Mucosa of descending colon (tissue), 3 donors: ENCODE data around the gene KCNK17. TPM values are rescaled to one million over a fixed set of nuclear protein-coding genes. Genes with fewer than 3 reads are reported as not detected.

Source experiments
- ATAC-seq: fragments of 200-7000 bp; cut with Tn5 transposase; one replicate; pipeline ENCODE4 v1.9.1; 2020; ENCODE audit warnings: mild to moderate bottlenecking, moderate library complexity
- DNase-seq, 3 donors: peaks; one replicate each; pipeline ENCODE4 v3.0.0-alpha.2; 2020
- H3K36me3 ChIP-seq: fragments of 200-600 bp; one replicate; pipeline ENCODE4 v1.8.0; 2021; ENCODE audit warnings: low read depth, mild to moderate bottlenecking
- H3K4me1 ChIP-seq: fragments of 200-600 bp; one replicate; pipeline ENCODE4 v1.8.0; 2021; ENCODE audit warnings: low read depth, mild to moderate bottlenecking
- H3K4me3 ChIP-seq: fragments of 200-600 bp; one replicate; pipeline ENCODE4 v1.8.0; 2021; ENCODE audit warnings: mild to moderate bottlenecking
- H3K9me3 ChIP-seq: fragments of 200-600 bp; one replicate; pipeline ENCODE4 v1.8.0; 2021; ENCODE audit warnings: mild to moderate bottlenecking
- CTCF ChIP-seq: fragments of 200-600 bp; IDR thresholded peaks from one replicate; pipeline ENCODE4 v1.8.0; 2022; ENCODE audit warnings: antibody characterized with exemption, mild to moderate bottlenecking
- intact Hi-C, 2 donors: fragments of 100-400 bp; cut with DNase I in 1 of 2; cut with micrococcal nuclease in 1 of 2; formaldehyde crosslinking; loops; one replicate each; pipeline versions ENCODE4 v1.11.0 to v1.11.1; 2022; cut with DNase I, micrococcal nuclease
- total RNA-seq, 3 donors: library from RNA; stranded (reverse); fragmentation: NEBNext Ultra II Directional in 2 of 3; extraction: Animal tissue kit (Norgen Biotek cat#: 25700) in 2 of 3; gene quantifications; one replicate each; pipeline versions ENCODE4 v1.2.1 to v1.2.4, GENCODE V29; 2021 to 2023
- donor health status: DM: no; HTN: no; CAD: no; lungs with moderate emphysema.
- donor health status: DM: no; HTN: no; CAD: no.
- donor health status: DM: no; HTN: yes; CAD: no.

KCNK17 gene
- total RNA-seq, 3 donors from 2014 or later: 0.24 to 0.63 TPM; not detected in 1

- no peaks in the 10 kb centered on the region for H3K36me3 ChIP-seq
- peaks cover 24% of the 10 kb centered on the region for H3K4me1 ChIP-seq
- intact Hi-C loops: no loop called here
- peak; percentile 99 for ATAC-seq
- H3K4me3 ChIP-seq: no peak overlapping the region
- DNase-seq: peak in 1 of 3 donors; percentile 55
- no peak for TF ChIP-seq CTCF
- no peaks in the 10 kb centered on the region for H3K9me3 ChIP-seq
Measured at GRCh38 chr6:39266375-39266774, 47.8 kb downstream of the KCNK17 start.

- Histone ChIP-seq H3K4me3 (no peak overlapping the region), H3K4me1 (peaks cover 24% of the 10 kb centered on the region), H3K9me3 (no peaks in the 10 kb centered on the region), H3K36me3 (no peaks in the 10 kb centered on the region)
- no peak for DNase-seq
- ATAC-seq: no peak
- no peak for TF ChIP-seq CTCF
- intact Hi-C loops: no loop called here
Measured at GRCh38 chr6:39263303-39264037, 50.7 kb downstream of the KCNK17 start.

GRCh38 chr6:39261751-39262150 is 52.5 kb downstream of the KCNK17 start:
- Histone ChIP-seq H3K9me3 (no peaks in the 10 kb centered on the region), H3K4me1 (peaks cover 14% of the 10 kb centered on the region), H3K36me3 (no peaks in the 10 kb centered on the region), H3K4me3 (no peak overlapping the region)
- intact Hi-C loops: no loop called here
- no peak for TF ChIP-seq CTCF
- DNase-seq: no peak
- no peak for ATAC-seq

GRCh38 chr6:39260953-39261352 is 53.3 kb downstream of the KCNK17 start:
- no peak for TF ChIP-seq CTCF
- Histone ChIP-seq H3K4me1 (peaks cover 12% of the 10 kb centered on the region), H3K9me3 (no peaks in the 10 kb centered on the region), H3K36me3 (no peaks in the 10 kb centered on the region), H3K4me3 (no peak overlapping the region)
- DNase-seq (no peak), ATAC-seq (no peak)
- intact Hi-C loops: no loop called here

GRCh38 chr6:39260456-39260855 is 53.8 kb downstream of the KCNK17 start:
- intact Hi-C loops: no loop called here
- H3K9me3 ChIP-seq: no peaks in the 10 kb centered on the region
- ATAC-seq (no peak), DNase-seq (no peak)
- peaks cover 7% of the 10 kb centered on the region for H3K4me1 ChIP-seq
- H3K36me3 ChIP-seq: no peaks in the 10 kb centered on the region
- H3K4me3 ChIP-seq: no peak overlapping the region
- TF ChIP-seq CTCF: no peak
